Activated CD4-positive, alpha-beta memory T cell treated with anti-CD3 and anti-CD28 coated beads for 36 hours (primary cell): ENCODE data around the gene PLA2G6. TPM values are rescaled to one million over a fixed set of nuclear protein-coding genes. Genes with fewer than 3 reads are reported as not detected.

Experiments
- CTCF ChIA-PET: fragments of 350-600 bp; sonication (Branson Sonifier 250); formaldehyde crosslinking; loops from one replicate; lab custom pipeline; 2021; ENCODE audit warnings: antibody characterized with exemption, inconsistent platforms; lab: Charles Lee
- POLR2A ChIA-PET: fragments of 350-600 bp; sonication (Branson Sonifier 250); formaldehyde crosslinking; loops from one replicate; lab custom pipeline; 2021; ENCODE audit warnings: antibody characterized with exemption; lab: Charles Lee
- DNase-seq: peaks from one replicate; pipeline ENCODE4 v3.0.0-alpha.2; 2020
- H3K27ac Mint-ChIP-seq: one replicate; pipeline ENCODE4 v1.8.0; 2021; ENCODE audit warnings: mixed read lengths
- H3K27me3 Mint-ChIP-seq: one replicate; pipeline ENCODE4 v1.8.0; 2021; ENCODE audit warnings: mixed read lengths
- H3K36me3 Mint-ChIP-seq: one replicate; pipeline ENCODE4 v1.8.0; 2021; ENCODE audit warnings: mixed read lengths
- H3K4me1 Mint-ChIP-seq: one replicate; pipeline ENCODE4 v1.8.0; 2021; ENCODE audit warnings: low read depth, mixed read lengths
- H3K4me3 Mint-ChIP-seq: one replicate; pipeline ENCODE4 v1.8.0; 2021; ENCODE audit warnings: mild to moderate bottlenecking, mixed read lengths
- H3K9me3 Mint-ChIP-seq: one replicate; pipeline ENCODE4 v1.8.0; 2021; ENCODE audit warnings: mixed read lengths
- intact Hi-C: fragments of 100-400 bp; cut with micrococcal nuclease; formaldehyde crosslinking; loops from one replicate; pipeline ENCODE4 v1.15.1; 2023
- total RNA-seq, 2 experiments: library from RNA; stranded (reverse); gene quantifications; one replicate each; pipeline ENCODE4 v1.2.3, GENCODE V29; 2021

PLA2G6 gene
- total RNA-seq, 2 experiments from 2014 or later = 63.7 to 69.5 TPM

GRCh38 chr22:38173641-38173906 is 8.1 kb downstream of the PLA2G6 start:
- DNase-seq = no peak
- no peaks in the 10 kb centered on the region for H3K9me3 Mint-ChIP-seq
- intact Hi-C loops = no loop called here
- H3K36me3 Mint-ChIP-seq = peaks cover 5% of the 10 kb centered on the region
- H3K4me1 Mint-ChIP-seq = peaks cover 49% of the 10 kb centered on the region
- H3K27ac Mint-ChIP-seq = no peak overlapping the region
- CTCF ChIA-PET = no interaction called here
- H3K27me3 Mint-ChIP-seq = no peaks in the 10 kb centered on the region
- no peak overlapping the region for H3K4me3 Mint-ChIP-seq
- POLR2A ChIA-PET = no interaction called here

GRCh38 chr22:38172832-38173640 is 8.6 kb downstream of the PLA2G6 start:
- Mint-ChIP-seq H3K36me3 (peaks cover 6% of the 10 kb centered on the region), H3K27ac (peak overlapping the region; percentile 70), H3K27me3 (no peaks in the 10 kb centered on the region), H3K4me3 (no peak overlapping the region), H3K4me1 (peaks cover 46% of the 10 kb centered on the region), H3K9me3 (no peaks in the 10 kb centered on the region)
- intact Hi-C loops = no loop called here
- peak; percentile 64 for DNase-seq
- CTCF ChIA-PET = interaction anchor here (0.6 kb wide), 1 partner anchor 8 kb away, joined by 3 read pairs; no protein-coding TSS in a partner anchor
- POLR2A ChIA-PET = no interaction called here

- no peak overlapping the region for H3K27ac Mint-ChIP-seq
- CTCF ChIA-PET = interaction anchor here (0.6 kb wide), 2 partner anchors 8 to 120 kb away, joined by 3 to 4 read pairs; no protein-coding TSS in a partner anchor
Measured at GRCh38 chr22:38171927-38172831, 9.5 kb downstream of the PLA2G6 start.

GRCh38 chr22:38170469-38170868 is 11.2 kb downstream of the PLA2G6 start:
- no peak overlapping the region for H3K27ac Mint-ChIP-seq
- no peak for DNase-seq
- CTCF ChIA-PET = no interaction called here

More at GRCh38 chr22:38171927-38172831, 9.5 kb downstream of the PLA2G6 start:
- H3K4me1 Mint-ChIP-seq = peaks cover 40% of the 10 kb centered on the region
- POLR2A ChIA-PET = no interaction called here
- H3K27me3 Mint-ChIP-seq = no peaks in the 10 kb centered on the region
- peaks cover 8% of the 10 kb centered on the region for H3K36me3 Mint-ChIP-seq
- H3K9me3 Mint-ChIP-seq = no peaks in the 10 kb centered on the region
- no peak overlapping the region for H3K4me3 Mint-ChIP-seq
- no peak for DNase-seq
- intact Hi-C loops = no loop called here

GRCh38 chr22:38169116-38169515 is 12.5 kb downstream of the PLA2G6 start:
- H3K27ac Mint-ChIP-seq = no peak overlapping the region
- CTCF ChIA-PET = no interaction called here

More at GRCh38 chr22:38170469-38170868, 11.2 kb downstream of the PLA2G6 start:
- Mint-ChIP-seq H3K4me1 (peaks cover 22% of the 10 kb centered on the region), H3K36me3 (peaks cover 12% of the 10 kb centered on the region), H3K9me3 (no peaks in the 10 kb centered on the region), H3K4me3 (no peak overlapping the region), H3K27me3 (no peaks in the 10 kb centered on the region)
- intact Hi-C loops = no loop called here
- POLR2A ChIA-PET = no interaction called here

GRCh38 chr22:38167988-38168407 is 13.6 kb downstream of the PLA2G6 start:
- peaks cover 7% of the 10 kb centered on the region for H3K4me1 Mint-ChIP-seq
- CTCF ChIA-PET = no interaction called here
- no peak for DNase-seq
- no peak overlapping the region for H3K4me3 Mint-ChIP-seq
- no peak overlapping the region for H3K27ac Mint-ChIP-seq
- intact Hi-C loops = no loop called here
- peaks cover 12% of the 10 kb centered on the region for H3K36me3 Mint-ChIP-seq
- H3K27me3 Mint-ChIP-seq = no peaks in the 10 kb centered on the region
- no peaks in the 10 kb centered on the region for H3K9me3 Mint-ChIP-seq
- POLR2A ChIA-PET = no interaction called here

More at GRCh38 chr22:38169116-38169515, 12.5 kb downstream of the PLA2G6 start:
- Mint-ChIP-seq H3K9me3 (no peaks in the 10 kb centered on the region), H3K36me3 (peaks cover 12% of the 10 kb centered on the region), H3K4me1 (peaks cover 13% of the 10 kb centered on the region), H3K27me3 (no peaks in the 10 kb centered on the region), H3K4me3 (no peak overlapping the region)
- intact Hi-C loops = no loop called here
- no peak for DNase-seq
- POLR2A ChIA-PET = no interaction called here

GRCh38 chr22:38165922-38166593 is 15.6 kb downstream of the PLA2G6 start:
- CTCF ChIA-PET = no interaction called here
- Mint-ChIP-seq H3K9me3 (no peaks in the 10 kb centered on the region), H3K36me3 (peaks cover 18% of the 10 kb centered on the region), H3K27me3 (no peaks in the 10 kb centered on the region), H3K4me3 (no peak overlapping the region), H3K27ac (no peak overlapping the region), H3K4me1 (peaks cover 4% of the 10 kb centered on the region)
- DNase-seq = no peak
- intact Hi-C loops = no loop called here
- POLR2A ChIA-PET = no interaction called here

- peaks cover 20% of the 10 kb centered on the region for H3K36me3 Mint-ChIP-seq
- peaks cover 4% of the 10 kb centered on the region for H3K4me1 Mint-ChIP-seq
- no peak overlapping the region for H3K27ac Mint-ChIP-seq
- POLR2A ChIA-PET = no interaction called here
- DNase-seq = no peak
- H3K9me3 Mint-ChIP-seq = no peaks in the 10 kb centered on the region
- no peaks in the 10 kb centered on the region for H3K27me3 Mint-ChIP-seq
- CTCF ChIA-PET = no interaction called here
- intact Hi-C loops = no loop called here
- no peak overlapping the region for H3K4me3 Mint-ChIP-seq
Measured at GRCh38 chr22:38164551-38164918, 17.1 kb downstream of the PLA2G6 start.

GRCh38 chr22:38163844-38164550 is 17.6 kb downstream of the PLA2G6 start:
- POLR2A ChIA-PET = no interaction called here
- H3K27me3 Mint-ChIP-seq = no peaks in the 10 kb centered on the region
- peaks cover 4% of the 10 kb centered on the region for H3K4me1 Mint-ChIP-seq
- DNase-seq = no peak
- H3K4me3 Mint-ChIP-seq = no peak overlapping the region
- CTCF ChIA-PET = no interaction called here
- peaks cover 20% of the 10 kb centered on the region for H3K36me3 Mint-ChIP-seq
- intact Hi-C loops = no loop called here
- no peak overlapping the region for H3K27ac Mint-ChIP-seq
- no peaks in the 10 kb centered on the region for H3K9me3 Mint-ChIP-seq

- peaks cover 18% of the 10 kb centered on the region for H3K36me3 Mint-ChIP-seq
- H3K27ac Mint-ChIP-seq = no peak overlapping the region
- ChIA-PET POLR2A (no interaction called here), CTCF (no interaction called here)
- no peak for DNase-seq
- no peaks in the 10 kb centered on the region for H3K27me3 Mint-ChIP-seq
- no peak overlapping the region for H3K4me3 Mint-ChIP-seq
- H3K9me3 Mint-ChIP-seq = no peaks in the 10 kb centered on the region
- intact Hi-C loops = no loop called here
- peaks cover 4% of the 10 kb centered on the region for H3K4me1 Mint-ChIP-seq
Measured at GRCh38 chr22:38162881-38163843, 18.5 kb downstream of the PLA2G6 start.

GRCh38 chr22:38155703-38156102 is 25.9 kb downstream of the PLA2G6 start:
- Mint-ChIP-seq H3K27ac (no peak overlapping the region), H3K36me3 (peaks cover 5% of the 10 kb centered on the region), H3K4me1 (no peaks in the 10 kb centered on the region), H3K4me3 (no peak overlapping the region), H3K9me3 (no peaks in the 10 kb centered on the region), H3K27me3 (no peaks in the 10 kb centered on the region)
- ChIA-PET POLR2A (no interaction called here), CTCF (no interaction called here)
- intact Hi-C loops = no loop called here
- no peak for DNase-seq
